ENCODE results near the gene CAP1. TPM values are rescaled to one million over a fixed set of nuclear protein-coding genes. Genes with fewer than 3 reads are reported as not detected.

CAP1 gene
- total and polyA plus RNA-seq, 9 of the 15 experiments (the other 6 are each of a cell fraction or from before 2014, with no cell fraction given), result 230 to 658 (median 281) TPM

DNA sequence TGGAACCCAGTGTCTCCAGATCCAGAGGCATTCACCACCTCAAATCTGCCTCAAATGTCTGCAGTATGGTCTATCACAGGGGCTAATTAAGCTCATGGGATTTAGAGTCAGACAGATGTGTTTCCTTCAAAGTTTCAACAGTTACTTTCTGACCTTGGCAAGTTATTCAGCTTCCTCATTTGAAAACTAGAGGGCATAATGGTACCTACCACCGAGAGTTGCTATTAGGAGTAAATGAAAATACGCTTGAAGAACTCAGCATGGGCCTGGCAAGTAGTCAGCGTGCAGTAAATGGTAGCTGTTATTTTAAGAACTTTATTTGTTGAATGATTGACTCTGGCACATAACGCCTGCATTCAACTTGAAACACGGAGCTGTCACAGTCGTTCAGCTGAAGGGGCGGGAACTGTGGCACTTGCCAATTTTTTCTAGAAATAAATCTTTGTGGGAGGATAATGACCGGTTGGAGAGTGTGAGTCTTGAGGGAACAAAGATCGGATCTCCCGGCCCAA lies 1.2 kb upstream of the CAP1 start (continued):
- TF ChIP-seq NR2C1 (IDR thresholded peaks at IDR 0.05) (no peak), NR2C1 (tag; IDR thresholded peaks at IDR 0.05) (0 out of 2 replicates have a peak, but pooled peaks have one; percentile 12), ILF3 (IDR thresholded peaks at IDR 0.05; ENCODE audit: borderline replicate concordance) (0 out of 2 replicates have a peak, but pooled peaks have one; percentile 29), PHB (CRISPR knock-in tag; IDR thresholded peaks at IDR 0.05) (peak; percentile 33; the same call in 1 of the 2 replicates), MECOM (CRISPR knock-in tag; IDR thresholded peaks at IDR 0.05) (0 out of 2 replicates have a peak, but pooled peaks have one; percentile 48), ZNF197 (CRISPR knock-in tag; IDR thresholded peaks at IDR 0.05; ENCODE audit: low read depth) (peak; percentile 90; the same call in 1 of the 2 replicates), ZNF583 (CRISPR knock-in tag; IDR thresholded peaks at IDR 0.05) (0 out of 2 replicates have a peak, but pooled peaks have one; percentile 5), SUPT5H (IDR thresholded peaks at IDR 0.05) (no peak), CTBP1 (IDR thresholded peaks at IDR 0.05; ENCODE audit: borderline replicate concordance) (no peak)
- TF ChIP-seq, protein P1, sequence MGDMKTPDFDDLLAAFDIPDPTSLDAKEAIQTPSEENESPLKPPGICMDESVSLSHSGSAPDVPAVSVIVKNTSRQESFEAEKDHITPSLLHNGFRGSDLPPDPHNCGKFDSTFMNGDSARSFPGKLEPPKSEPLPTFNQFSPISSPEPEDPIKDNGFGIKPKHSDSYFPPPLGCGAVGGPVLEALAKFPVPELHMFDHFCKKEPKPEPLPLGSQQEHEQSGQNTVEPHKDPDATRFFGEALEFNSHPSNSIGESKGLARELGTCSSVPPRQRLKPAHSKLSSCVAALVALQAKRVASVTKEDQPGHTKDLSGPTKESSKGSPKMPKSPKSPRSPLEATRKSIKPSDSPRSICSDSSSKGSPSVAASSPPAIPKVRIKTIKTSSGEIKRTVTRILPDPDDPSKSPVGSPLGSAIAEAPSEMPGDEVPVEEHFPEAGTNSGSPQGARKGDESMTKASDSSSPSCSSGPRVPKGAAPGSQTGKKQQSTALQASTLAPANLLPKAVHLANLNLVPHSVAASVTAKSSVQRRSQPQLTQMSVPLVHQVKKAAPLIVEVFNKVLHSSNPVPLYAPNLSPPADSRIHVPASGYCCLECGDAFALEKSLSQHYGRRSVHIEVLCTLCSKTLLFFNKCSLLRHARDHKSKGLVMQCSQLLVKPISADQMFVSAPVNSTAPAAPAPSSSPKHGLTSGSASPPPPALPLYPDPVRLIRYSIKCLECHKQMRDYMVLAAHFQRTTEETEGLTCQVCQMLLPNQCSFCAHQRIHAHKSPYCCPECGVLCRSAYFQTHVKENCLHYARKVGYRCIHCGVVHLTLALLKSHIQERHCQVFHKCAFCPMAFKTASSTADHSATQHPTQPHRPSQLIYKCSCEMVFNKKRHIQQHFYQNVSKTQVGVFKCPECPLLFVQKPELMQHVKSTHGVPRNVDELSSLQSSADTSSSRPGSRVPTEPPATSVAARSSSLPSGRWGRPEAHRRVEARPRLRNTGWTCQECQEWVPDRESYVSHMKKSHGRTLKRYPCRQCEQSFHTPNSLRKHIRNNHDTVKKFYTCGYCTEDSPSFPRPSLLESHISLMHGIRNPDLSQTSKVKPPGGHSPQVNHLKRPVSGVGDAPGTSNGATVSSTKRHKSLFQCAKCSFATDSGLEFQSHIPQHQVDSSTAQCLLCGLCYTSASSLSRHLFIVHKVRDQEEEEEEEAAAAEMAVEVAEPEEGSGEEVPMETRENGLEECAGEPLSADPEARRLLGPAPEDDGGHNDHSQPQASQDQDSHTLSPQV (IDR thresholded peaks at IDR 0.05), result peak; percentile 79
- TF ChIP-seq, protein P2, sequence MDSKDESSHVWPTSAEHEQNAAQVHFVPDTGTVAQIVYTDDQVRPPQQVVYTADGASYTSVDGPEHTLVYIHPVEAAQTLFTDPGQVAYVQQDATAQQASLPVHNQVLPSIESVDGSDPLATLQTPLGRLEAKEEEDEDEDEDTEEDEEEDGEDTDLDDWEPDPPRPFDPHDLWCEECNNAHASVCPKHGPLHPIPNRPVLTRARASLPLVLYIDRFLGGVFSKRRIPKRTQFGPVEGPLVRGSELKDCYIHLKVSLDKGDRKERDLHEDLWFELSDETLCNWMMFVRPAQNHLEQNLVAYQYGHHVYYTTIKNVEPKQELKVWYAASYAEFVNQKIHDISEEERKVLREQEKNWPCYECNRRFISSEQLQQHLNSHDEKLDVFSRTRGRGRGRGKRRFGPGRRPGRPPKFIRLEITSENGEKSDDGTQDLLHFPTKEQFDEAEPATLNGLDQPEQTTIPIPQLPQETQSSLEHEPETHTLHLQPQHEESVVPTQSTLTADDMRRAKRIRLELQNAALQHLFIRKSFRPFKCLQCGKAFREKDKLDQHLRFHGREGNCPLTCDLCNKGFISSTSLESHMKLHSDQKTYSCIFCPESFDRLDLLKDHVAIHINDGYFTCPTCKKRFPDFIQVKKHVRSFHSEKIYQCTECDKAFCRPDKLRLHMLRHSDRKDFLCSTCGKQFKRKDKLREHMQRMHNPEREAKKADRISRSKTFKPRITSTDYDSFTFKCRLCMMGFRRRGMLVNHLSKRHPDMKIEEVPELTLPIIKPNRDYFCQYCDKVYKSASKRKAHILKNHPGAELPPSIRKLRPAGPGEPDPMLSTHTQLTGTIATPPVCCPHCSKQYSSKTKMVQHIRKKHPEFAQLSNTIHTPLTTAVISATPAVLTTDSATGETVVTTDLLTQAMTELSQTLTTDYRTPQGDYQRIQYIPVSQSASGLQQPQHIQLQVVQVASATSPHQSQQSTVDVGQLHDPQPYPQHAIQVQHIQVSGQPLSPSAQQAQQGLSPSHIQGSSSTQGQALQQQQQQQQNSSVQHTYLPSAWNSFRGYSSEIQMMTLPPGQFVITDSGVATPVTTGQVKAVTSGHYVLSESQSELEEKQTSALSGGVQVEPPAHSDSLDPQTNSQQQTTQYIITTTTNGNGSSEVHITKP (IDR thresholded peaks at IDR 0.05; ENCODE audit: partially characterized antibody), result peak; percentile 18
- TF ChIP-seq, protein P3, sequence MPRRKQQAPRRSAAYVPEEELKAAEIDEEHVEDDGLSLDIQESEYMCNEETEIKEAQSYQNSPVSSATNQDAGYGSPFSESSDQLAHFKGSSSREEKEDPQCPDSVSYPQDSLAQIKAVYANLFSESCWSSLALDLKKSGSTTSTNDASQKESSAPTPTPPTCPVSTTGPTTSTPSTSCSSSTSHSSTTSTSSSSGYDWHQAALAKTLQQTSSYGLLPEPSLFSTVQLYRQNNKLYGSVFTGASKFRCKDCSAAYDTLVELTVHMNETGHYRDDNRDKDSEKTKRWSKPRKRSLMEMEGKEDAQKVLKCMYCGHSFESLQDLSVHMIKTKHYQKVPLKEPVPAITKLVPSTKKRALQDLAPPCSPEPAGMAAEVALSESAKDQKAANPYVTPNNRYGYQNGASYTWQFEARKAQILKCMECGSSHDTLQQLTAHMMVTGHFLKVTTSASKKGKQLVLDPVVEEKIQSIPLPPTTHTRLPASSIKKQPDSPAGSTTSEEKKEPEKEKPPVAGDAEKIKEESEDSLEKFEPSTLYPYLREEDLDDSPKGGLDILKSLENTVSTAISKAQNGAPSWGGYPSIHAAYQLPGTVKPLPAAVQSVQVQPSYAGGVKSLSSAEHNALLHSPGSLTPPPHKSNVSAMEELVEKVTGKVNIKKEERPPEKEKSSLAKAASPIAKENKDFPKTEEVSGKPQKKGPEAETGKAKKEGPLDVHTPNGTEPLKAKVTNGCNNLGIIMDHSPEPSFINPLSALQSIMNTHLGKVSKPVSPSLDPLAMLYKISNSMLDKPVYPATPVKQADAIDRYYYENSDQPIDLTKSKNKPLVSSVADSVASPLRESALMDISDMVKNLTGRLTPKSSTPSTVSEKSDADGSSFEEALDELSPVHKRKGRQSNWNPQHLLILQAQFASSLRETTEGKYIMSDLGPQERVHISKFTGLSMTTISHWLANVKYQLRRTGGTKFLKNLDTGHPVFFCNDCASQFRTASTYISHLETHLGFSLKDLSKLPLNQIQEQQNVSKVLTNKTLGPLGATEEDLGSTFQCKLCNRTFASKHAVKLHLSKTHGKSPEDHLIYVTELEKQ (CRISPR knock-in tag; IDR thresholded peaks at IDR 0.05), result peak; percentile 68; the same call in 1 of the 2 replicates
